Upper lobe of right lung (tissue), 1 donor: ENCODE measurements around the gene SIVA1. TPM values are rescaled to one million over a fixed set of nuclear protein-coding genes. Genes with fewer than 3 reads are reported as not detected.
A peak's percentile ranks its signal among the peaks of the same experiment; 100 is the strongest.

Experiments used
- ATAC-seq: fragments of 200-7000 bp; cut with Tn5 transposase; one replicate; pipeline ENCODE4 v1.9.1; 2020; ENCODE audit warnings: mild to moderate bottlenecking, moderate library complexity
- DNase-seq: peaks from one replicate; pipeline ENCODE4 v3.0.0-alpha.2; 2020
- H3K27ac ChIP-seq: fragments of 200-600 bp; one replicate; pipeline ENCODE4 v1.8.0; 2022
- H3K27me3 ChIP-seq: fragments of 200-600 bp; one replicate; pipeline ENCODE4 v1.8.0; 2022; ENCODE audit warnings: mild to moderate bottlenecking
- H3K36me3 ChIP-seq: fragments of 200-600 bp; one replicate; pipeline ENCODE4 v1.8.0; 2022
- H3K4me1 ChIP-seq: fragments of 200-600 bp; one replicate; pipeline ENCODE4 v1.8.0; 2022
- H3K4me3 ChIP-seq: fragments of 200-600 bp; one replicate; pipeline ENCODE4 v1.8.0; 2022; ENCODE audit warnings: mild to moderate bottlenecking
- H3K9me3 ChIP-seq: fragments of 200-600 bp; one replicate; pipeline ENCODE4 v1.8.0; 2022
- CTCF ChIP-seq: fragments of 200-600 bp; IDR thresholded peaks from one replicate; pipeline ENCODE4 v1.8.0; 2022; ENCODE audit warnings: antibody characterized with exemption
- intact Hi-C: fragments of 100-400 bp; cut with DNase I; formaldehyde crosslinking; loops from one replicate; pipeline ENCODE4 v1.11.0; 2022
- total RNA-seq: library from RNA; stranded (reverse); fragmentation: NEBNext Ultra II Directional; extraction: Animal tissue kit (Norgen Biotek cat#: 25700); gene quantifications from one replicate; pipeline ENCODE4 v1.2.1, GENCODE V29; 2021
- donor health status: DM: no; HTN: yes; CAD: no; lungs with severe emphysema.

Gene SIVA1
- total RNA-seq, 1 donor from 2014 or later = 66.1 TPM

DNA sequence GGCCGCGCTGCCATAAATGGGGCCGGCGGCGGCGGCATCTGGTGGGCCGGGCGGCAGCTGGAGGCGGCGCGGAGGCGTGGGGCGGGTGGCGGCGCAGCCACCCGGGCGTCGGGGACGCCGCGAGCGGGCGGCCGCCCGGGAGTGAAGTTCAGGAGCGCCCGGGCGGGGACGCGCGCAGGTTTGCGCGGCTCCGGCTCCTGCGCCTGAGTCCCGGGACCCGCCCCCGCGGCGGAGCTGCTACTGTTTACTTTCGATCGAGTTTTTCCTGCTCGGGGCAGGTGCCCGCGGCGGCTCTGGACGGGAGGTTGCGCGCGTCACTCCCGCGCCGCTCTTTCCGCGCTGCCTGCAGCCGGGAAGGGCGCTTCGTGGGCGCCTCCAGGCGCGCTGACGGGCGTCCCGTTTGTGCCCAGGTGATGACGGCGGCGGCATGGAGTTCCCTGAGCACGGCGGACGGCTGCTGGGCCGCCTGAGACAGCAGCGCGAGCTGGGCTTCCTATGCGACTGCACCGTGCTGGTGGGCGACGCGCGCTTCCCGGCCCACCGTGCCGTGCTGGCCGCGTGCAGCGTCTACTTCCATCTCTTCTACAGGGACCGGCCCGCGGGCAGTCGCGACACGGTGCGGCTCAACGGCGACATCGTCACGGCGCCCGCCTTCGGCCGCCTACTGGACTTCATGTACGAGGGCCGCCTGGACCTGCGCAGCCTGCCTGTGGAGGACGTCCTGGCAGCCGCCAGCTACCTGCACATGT is 48.0 kb downstream of the SIVA1 start, which contains the start of gene ZBTB42:
ZBTB42 (plus strand) TSS at position 331 of the 749 bp plus-strand sequence; CDS start at position 428, 97 bp downstream.
- no peaks in the 10 kb centered on the region for H3K36me3 ChIP-seq
- TF ChIP-seq CTCF = no peak
- H3K27ac ChIP-seq = peak within 1 kb of the TSS; percentile 95
- H3K27me3 ChIP-seq = no peaks in the 10 kb centered on the region
- ATAC-seq (peak; percentile 64), DNase-seq (peak; percentile 94)
- H3K9me3 ChIP-seq = no peaks in the 10 kb centered on the region
- H3K4me3 ChIP-seq = peak within 1 kb of the TSS; percentile 70
- intact Hi-C loops = no loop called here
- H3K4me1 ChIP-seq = peaks cover 40% of the 10 kb centered on the region

DNA sequence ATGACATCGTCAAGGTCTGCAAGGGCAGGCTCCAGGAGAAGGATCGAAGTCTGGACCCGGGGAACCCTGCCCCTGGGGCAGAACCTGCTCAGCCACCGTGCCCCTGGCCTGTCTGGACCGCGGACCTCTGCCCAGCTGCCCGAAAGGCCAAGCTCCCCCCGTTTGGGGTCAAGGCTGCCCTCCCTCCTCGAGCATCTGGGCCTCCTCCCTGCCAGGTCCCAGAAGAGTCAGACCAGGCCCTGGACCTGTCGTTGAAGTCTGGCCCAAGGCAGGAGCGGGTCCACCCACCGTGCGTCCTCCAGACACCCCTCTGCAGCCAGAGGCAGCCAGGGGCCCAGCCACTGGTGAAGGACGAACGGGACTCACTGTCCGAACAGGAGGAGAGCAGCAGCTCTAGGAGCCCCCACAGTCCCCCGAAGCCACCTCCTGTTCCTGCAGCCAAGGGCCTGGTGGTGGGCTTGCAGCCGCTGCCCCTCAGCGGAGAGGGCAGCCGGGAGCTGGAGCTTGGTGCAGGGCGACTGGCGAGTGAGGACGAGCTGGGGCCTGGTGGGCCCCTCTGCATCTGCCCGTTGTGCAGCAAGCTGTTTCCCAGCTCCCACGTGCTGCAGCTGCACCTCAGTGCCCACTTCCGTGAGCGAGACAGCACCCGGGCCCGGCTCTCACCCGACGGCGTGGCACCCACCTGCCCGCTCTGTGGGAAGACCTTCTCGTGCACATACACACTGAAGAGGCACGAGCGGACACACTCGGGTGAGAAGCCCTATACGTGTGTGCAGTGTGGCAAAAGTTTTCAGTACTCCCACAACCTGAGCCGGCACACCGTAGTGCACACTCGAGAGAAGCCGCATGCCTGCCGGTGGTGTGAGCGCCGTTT is 48.8 kb downstream of the SIVA1 start:
- H3K9me3 ChIP-seq = no peaks in the 10 kb centered on the region
- peak overlapping the region; percentile 70 for H3K4me3 ChIP-seq
- H3K27ac ChIP-seq = no peak overlapping the region
- H3K27me3 ChIP-seq = no peaks in the 10 kb centered on the region
- intact Hi-C loops = no loop called here
- no peaks in the 10 kb centered on the region for H3K36me3 ChIP-seq
- DNase-seq = no peak
- peaks cover 36% of the 10 kb centered on the region for H3K4me1 ChIP-seq
- ATAC-seq = no peak
- no peak for TF ChIP-seq CTCF

GRCh38 chr14:104802394-104803184 is 49.6 kb downstream of the SIVA1 start:
- H3K27ac ChIP-seq = no peak overlapping the region
- H3K9me3 ChIP-seq = no peaks in the 10 kb centered on the region
- intact Hi-C loops = no loop called here
- H3K27me3 ChIP-seq = no peaks in the 10 kb centered on the region
- ATAC-seq (no peak), DNase-seq (no peak)
- H3K4me3 ChIP-seq = peak overlapping the region; percentile 14
- no peak for TF ChIP-seq CTCF
- peaks cover 29% of the 10 kb centered on the region for H3K4me1 ChIP-seq
- no peaks in the 10 kb centered on the region for H3K36me3 ChIP-seq

DNA sequence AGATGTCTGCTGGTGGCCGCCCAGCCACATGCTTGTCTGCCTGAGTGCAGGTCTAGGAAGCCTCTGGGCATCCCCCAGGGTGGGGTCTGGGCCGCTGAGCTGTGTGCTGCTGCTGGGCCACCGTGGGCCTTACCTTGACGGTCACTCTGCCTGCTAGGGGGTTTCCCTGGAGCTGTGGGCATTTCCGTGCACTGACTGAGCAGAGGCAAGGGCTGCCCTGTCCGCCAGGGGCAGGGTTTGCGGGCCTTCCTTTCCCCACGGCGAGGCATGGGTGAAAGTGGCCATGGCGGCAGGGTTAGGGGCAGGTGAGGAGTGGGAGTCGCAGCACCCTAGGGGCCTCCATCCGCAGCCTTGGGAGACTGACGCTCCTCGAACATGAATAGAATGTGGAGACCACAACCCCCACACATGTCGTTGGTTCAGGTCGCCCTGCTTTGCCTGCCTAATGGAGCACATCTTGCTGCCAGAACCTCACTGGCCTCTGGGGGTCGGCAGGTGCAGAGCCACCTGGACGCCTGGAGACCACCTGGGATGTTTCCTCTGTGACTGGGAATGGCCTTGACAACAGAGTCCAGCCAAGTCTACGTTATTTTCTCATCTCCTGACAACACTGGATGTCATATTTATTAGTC is 50.4 kb downstream of the SIVA1 start:
- DNase-seq = no peak
- intact Hi-C loops = no loop called here
- Histone ChIP-seq H3K36me3 (no peaks in the 10 kb centered on the region), H3K4me1 (peaks cover 24% of the 10 kb centered on the region), H3K4me3 (no peak overlapping the region), H3K27me3 (no peaks in the 10 kb centered on the region), H3K9me3 (no peaks in the 10 kb centered on the region), H3K27ac (no peak overlapping the region)
- no peak for ATAC-seq
- no peak for TF ChIP-seq CTCF

DNA sequence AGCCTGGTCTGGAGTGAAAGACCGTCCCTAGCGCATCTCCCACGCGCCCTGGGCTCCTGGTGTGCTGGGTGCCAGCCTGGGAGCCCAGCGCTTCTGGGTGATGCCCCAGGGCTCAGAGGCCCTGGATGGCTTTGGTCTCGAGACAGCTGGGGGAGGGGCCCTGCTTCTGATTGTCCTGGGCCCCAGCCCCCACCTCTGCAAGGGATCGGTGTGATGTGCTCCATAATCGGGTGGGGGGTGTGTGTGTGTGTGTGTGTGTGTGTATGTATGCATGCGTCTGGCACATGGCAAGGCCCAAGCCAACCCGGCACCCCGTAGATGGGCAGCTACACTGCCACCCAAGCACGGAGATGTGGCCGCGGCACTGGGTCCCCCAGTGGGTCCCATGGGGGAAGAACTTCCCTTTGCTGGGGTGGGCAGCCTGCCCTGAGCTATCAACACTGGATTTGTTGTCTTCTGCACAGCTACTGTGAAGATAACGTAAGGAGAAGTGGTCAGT is 51.0 kb downstream of the SIVA1 start:
- no peak overlapping the region for H3K4me3 ChIP-seq
- intact Hi-C loops = no loop called here
- no peaks in the 10 kb centered on the region for H3K36me3 ChIP-seq
- H3K27ac ChIP-seq = no peak overlapping the region
- peaks cover 24% of the 10 kb centered on the region for H3K4me1 ChIP-seq
- DNase-seq (no peak), ATAC-seq (no peak)
- no peaks in the 10 kb centered on the region for H3K27me3 ChIP-seq
- no peaks in the 10 kb centered on the region for H3K9me3 ChIP-seq
- no peak for TF ChIP-seq CTCF
